HCEC 1CT (cell line): ENCODE measurements around the gene TRMT112.

ENCODE experiments used
- DNase-seq: peaks from one replicate; pipeline ENCODE4 v3.0.0-alpha.2; 2017

TRMT112 gene

GRCh38 chr11:64317325-64317960 lies at the start of gene TRMT112:
TSS of gene TRMT112 (minus strand) at chr11:64317559. CDS start at chr11:64317526, 33 bp downstream.
- DNase-seq: peak; percentile 96

DNA sequence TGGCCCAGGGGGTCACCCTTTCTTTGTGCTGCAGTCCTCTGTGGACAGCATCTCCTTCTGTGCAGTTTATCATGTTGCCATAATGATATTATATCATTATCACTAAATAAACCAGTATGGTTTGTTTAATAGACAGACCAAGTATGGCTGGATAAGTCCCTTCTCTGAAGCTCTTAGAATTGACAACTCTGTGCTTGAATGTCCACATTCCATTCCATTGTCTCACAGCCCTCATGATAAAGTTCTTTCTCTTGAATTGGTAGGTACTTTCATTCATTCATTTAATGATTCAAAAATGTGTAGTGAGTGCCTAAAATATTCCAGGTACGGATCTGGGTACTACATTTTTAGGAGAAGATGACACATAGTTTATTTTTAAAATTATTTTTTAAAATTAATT lies 49.4 kb upstream of the TRMT112 start:
- peak; percentile 11 for DNase-seq

DNA sequence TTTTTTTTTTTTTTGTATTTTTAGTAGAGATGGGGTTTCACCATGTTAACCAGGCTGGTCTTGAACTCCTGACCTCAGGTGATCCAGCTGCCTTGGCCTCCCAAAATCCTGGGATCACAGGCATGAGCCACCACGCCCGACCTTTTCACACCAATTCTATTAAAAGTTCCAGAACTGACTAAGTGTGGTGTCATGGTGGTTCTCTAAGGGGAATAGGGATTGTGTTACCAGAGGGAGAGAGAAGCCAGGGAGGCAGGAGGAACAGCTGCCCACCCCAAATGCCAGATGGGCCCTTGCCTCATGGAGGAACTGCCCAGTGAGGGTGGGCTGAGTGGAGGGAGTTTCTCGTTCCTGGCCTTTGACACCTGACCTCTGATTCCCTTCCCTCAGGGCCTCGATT lies 47.6 kb upstream of the TRMT112 start:
- peak; percentile 39 for DNase-seq

GRCh38 chr11:64364435-64364834 lies 47.1 kb upstream of the TRMT112 start:
- DNase-seq: no peak

GRCh38 chr11:64362339-64362738 lies 45.0 kb upstream of the TRMT112 start:
- no peak for DNase-seq

GRCh38 chr11:64361659-64362058 lies 44.3 kb upstream of the TRMT112 start:
- DNase-seq: no peak

DNA sequence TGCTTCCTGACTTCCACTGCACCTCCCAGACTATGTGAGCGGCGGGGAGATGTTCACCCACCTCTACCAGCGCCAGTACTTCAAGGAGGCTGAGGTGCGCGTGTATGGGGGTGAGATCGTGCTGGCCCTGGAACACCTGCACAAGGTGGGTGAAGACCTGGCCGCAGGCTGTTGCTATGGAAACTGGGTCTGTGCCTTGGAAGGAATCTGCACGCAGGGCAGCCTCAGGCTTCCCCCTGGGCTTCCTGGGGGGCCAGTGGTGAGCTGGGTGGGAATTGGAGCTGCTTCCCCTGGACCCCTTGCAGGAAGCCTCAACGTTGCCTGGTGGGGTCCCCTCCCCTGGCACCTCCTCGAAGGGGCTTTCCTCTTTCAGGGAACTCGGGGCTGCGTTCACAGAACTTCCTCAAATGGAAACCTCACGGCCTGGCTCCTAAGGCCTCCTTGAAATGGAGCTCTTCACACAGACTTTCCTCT lies 43.1 kb upstream of the TRMT112 start:
- no peak for DNase-seq

- DNase-seq: no peak
Observed at GRCh38 chr11:64359712-64360445, 42.5 kb upstream of the TRMT112 start.

- peak; percentile 63 for DNase-seq
Observed at GRCh38 chr11:64358907-64359711, 41.8 kb upstream of the TRMT112 start, which contains the start of gene RPS6KA4. TSS of gene RPS6KA4 (plus strand) at chr11:64359162. CDS start at chr11:64359236, 74 bp downstream.

- no peak for DNase-seq
Observed at GRCh38 chr11:64358536-64358906, 41.2 kb upstream of the TRMT112 start.

GRCh38 chr11:64357904-64358535 lies 40.7 kb upstream of the TRMT112 start:
- DNase-seq: no peak

GRCh38 chr11:64357446-64357845 lies 40.1 kb upstream of the TRMT112 start:
- no peak for DNase-seq

- peak; percentile 31 for DNase-seq
Observed at GRCh38 chr11:64356498-64357411, 39.4 kb upstream of the TRMT112 start.

GRCh38 chr11:64355078-64355940 lies 38.0 kb upstream of the TRMT112 start:
- DNase-seq: peak; percentile 78

GRCh38 chr11:64353715-64354506 lies 36.6 kb upstream of the TRMT112 start:
- DNase-seq: no peak

DNA sequence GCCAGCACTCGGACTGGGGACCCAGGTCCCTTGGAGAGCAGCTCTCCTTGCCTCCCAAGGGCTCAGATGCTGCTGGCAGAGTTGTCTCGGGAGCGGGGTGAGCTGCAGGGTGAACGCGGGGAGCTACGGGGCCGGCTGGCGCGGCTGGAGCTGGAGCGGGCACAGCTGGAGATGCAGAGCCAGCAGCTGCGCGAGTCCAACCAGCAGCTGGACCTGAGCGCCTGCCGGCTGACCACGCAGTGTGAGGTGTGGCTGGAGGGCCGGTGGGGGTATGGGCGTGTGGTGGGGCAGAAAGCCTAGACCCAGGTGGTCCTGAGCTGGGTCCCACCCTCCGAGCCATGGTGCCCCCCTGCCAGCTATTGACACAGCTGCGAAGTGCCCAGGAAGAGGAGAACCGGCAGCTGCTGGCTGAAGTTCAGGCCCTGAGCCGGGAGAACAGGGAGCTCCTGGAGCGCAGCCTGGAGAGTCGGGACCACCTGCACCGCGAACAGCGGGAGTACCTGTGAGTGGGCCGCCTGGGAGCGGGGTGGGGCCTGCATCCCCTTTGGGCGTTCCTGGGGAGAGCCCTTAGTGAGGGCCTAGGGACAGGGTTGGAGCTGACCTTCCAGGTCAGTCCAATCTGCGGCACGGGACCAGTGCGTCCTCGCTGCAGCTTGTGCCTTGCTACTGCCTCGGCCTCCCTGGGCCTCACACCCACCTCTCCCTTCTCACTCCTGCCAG lies 35.8 kb upstream of the TRMT112 start:
- DNase-seq: no peak

DNA sequence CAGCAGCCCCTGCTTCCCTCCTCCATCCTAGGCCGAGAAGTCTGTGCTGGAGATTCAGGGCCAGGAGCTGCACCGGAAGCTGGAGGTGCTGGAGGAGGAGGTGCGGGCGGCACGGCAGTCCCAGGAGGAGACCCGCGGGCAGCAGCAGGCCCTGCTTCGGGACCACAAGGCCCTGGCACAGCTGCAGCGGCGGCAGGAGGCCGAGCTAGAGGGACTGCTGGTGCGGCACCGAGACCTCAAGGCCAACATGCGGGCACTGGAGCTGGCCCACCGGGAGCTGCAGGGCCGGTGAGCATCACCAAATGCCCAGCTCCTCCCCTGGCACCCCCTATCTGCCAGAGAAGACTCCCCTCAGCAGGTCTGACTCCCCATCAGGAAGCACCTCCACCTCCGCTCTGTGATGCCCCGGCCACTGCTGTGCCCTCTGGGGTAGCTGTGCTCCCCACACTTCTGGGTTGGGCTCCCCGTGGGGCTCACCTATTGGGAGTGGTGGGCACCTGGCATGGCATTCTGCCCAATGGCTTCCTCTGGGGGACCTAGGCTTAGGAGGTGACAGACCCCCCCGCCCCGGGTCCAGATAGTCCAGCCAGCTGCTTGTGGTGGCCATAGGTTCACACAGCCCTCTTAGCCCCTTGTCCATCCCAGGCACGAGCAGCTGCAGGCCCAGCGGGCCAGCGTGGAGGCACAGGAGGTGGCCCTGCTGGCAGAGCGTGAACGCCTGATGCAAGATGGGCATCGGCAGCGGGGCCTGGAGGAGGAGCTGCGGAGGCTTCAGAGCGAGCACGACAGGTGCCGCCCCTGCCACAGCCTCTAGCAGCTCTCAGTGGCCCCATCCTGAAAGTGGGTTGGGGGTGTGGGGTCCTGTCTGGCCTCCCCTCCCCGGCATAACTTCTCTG lies 35.0 kb upstream of the TRMT112 start:
- DNase-seq: no peak

- no peak for DNase-seq
Observed at GRCh38 chr11:64351136-64351631, 33.8 kb upstream of the TRMT112 start.
